NCI-H774 (cell line): Measurements from ENCODE around the gene ZC3H14.

ENCODE experiments used
- DNase-seq: peaks from one replicate; lab custom pipeline; 2025; lab: John Stamatoyannopoulos, UW

ZC3H14 gene

GRCh38 chr14:88551094-88551870 is 11.6 kb upstream of the ZC3H14 start:
- no peak for DNase-seq

DNA sequence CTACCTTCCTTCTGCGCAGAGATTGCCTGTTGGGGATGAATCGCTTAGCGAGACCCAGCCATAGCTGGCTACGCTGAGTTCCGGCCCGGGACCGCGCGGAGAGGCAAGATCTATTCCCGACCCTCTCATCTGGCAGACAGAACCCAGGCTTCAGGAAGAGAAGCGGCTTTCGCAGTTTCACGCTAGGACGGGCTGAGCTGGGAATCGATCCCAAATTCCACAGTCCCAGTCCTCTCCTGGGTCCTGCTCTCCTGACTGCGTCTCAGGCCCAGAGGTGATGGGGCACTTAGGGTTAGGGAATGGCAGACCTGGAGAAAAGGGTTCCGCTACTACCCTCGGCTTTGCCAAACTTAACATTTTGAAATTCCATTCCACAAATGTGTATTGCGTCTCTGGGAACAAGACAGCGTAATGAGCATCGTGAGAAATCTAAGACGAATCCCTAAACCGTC is 10.8 kb upstream of the ZC3H14 start:
- no peak for DNase-seq

DNA sequence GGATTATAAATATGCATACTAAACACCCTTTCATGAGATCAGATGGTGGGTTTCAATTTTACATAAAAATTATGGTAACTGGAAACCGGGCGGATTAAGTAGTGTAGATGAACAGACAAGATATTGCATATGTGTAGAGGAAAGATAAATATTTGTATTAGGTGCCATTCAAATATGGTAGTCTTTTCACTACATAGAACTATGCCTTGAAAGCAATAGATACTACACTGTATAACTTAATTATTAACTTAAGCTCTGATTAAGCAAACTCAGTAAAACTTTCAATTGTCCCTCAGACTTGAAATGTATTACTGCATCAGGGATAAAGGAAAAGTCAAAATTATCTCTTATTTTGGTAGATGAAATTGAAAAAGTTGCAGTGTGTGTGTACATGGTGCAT is 10.0 kb upstream of the ZC3H14 start:
- DNase-seq, result no peak

- no peak for DNase-seq
Observed at GRCh38 chr14:88553886-88554456, 8.9 kb upstream of the ZC3H14 start.

DNA sequence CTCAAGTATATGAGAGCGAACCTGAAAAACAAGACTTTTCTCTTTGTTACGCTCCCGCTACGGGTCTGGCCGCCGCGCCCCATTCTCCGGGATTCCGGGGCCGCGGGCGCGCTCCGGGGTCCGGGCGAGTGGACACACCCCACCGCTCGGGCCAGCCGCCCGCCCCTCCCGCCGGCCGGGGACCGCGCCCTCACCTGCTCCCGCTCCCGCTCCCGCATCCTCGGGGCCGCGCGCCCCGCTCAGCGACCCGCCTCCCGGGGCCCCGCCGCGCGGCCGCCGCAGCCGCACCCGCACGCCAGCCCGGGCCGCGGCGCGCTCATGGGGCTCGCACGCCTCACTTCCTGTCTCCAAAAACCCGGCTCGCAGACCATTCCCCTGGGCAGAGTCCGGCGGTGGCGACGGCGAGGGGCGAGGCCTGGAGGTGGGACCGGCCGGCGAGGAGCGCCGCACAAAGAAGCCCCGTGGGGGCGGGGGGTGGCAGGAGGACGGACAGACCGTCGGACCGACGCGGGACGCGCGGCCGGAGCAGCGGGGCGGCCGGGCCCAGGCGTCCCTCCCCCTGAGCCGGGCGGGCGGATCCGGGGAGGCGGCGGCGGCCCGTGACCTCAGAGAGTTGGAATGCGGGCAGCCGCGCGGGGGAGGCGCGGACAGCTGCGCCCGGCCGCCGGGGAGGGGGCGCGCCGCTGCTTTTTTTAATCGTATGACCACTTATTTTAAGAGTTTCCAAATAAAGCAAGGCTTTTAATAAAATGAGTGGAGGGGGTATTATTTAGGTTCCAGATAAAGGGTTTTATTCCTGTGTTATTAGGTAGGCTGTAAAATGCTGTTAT is 8.2 kb upstream of the ZC3H14 start, which contains the start of gene PTPN21:
PTPN21 (minus strand) TSS at position 551 of the 830 bp plus-strand sequence. CDS start 4,590 bp downstream, outside the sequence.
- peak; percentile 49 for DNase-seq

DNA sequence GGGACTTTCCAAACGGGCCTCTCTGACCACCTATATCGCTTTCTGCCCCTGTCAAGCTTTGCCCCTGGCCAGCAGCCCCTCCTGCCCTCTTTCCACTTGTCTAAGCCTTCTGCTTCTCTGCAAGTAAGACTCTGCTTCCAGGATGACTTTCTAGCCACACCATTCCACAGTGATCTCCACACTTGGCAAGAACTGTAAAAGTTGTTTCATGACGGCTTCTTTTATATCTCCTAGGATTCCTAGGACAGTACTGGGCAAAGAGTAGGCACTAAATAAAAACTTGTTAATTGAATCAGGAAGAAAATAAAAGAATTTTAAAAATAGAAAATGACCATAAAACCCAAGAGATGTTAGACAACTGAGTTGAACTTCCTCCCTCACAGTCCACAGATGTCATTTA is 6.3 kb upstream of the ZC3H14 start:
- DNase-seq, result no peak

DNA sequence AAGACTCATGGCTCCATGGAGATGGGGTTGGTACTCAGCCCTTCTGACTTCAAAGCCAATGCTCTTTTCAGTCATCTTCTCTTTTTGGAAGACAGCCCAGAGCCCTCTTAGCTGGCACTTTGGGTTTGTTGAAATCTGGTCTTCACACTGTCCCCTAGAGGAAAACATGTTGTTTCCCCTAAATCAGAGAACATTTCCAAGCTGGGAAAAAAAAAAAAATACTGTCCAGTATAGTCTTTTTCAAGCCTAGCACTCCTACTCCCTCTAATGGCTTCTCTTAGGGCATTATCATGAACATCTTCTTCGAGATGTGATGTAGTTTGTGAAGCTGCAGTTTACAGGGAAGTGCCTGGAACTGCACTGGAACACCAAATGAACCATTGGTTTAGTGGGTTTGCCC is 3.0 kb upstream of the ZC3H14 start:
- no peak for DNase-seq

GRCh38 chr14:88562532-88562830 is 356 bp upstream of the ZC3H14 start:
- no peak for DNase-seq

DNA sequence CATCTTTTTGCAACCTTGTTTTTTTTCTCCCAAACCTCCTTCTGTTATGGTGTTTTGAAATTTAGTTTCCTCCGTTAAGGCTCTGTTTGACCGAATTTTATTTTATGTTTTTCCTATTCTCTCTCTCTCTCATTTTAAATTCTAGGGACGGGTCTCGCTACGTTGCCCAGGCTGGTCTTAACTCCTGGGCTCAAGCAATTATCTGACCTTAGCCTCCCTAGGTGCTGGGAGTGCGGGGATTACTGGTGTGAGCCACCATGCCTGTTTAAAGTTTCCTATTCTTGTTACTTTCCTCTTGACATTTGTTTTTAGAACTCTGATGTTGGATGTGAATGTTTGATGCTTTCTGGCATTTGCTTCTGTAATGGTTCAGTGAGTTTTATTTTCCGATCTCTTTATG is 1.0 kb downstream of the ZC3H14 start:
- no peak for DNase-seq

GRCh38 chr14:88565427-88565826 is 2.6 kb downstream of the ZC3H14 start:
- DNase-seq, result no peak

DNA sequence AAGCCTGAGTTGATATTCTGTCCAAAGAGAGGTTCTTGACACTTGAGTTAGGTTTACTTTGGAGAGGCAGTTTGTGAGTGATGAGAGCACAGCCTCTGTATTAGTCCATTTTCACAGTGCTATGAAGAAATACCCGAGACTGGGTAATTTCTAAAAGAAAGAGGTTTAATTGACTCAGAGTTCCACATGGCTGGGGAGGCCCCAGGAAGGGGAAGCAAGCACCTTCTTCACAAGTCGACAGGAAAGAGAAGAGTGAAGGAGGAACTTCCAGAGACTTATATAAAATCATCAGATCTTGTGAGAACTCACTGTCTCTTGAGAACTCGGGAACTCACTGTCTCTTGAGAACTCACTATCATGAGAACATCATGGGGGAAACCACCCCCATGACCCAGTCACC is 5.4 kb downstream of the ZC3H14 start:
- DNase-seq, result no peak

DNA sequence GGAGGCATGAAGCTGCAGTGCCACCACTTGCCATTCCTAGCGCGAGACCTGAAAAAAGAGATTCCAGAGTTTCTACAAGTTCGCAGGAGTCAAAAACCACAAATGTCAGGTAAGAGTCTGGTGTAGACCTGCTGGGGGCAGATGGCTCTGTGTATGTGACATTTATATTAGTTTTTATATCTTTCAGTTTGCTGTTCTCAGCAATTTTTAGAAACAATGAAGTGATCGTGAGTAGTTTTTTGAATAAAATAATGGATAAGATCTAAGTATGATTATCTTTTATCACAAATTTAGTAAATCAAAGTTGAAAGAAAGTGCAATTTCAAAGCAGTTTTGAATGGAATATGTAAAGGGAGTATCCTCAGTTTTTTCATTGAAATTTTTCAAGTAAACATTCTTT is 9.3 kb downstream of the ZC3H14 start:
- no peak for DNase-seq

GRCh38 chr14:88576222-88576621 is 13.4 kb downstream of the ZC3H14 start:
- no peak for DNase-seq

GRCh38 chr14:88584451-88584850 is 21.6 kb downstream of the ZC3H14 start:
- no peak for DNase-seq

GRCh38 chr14:88588081-88588480 is 25.2 kb downstream of the ZC3H14 start:
- no peak for DNase-seq

DNA sequence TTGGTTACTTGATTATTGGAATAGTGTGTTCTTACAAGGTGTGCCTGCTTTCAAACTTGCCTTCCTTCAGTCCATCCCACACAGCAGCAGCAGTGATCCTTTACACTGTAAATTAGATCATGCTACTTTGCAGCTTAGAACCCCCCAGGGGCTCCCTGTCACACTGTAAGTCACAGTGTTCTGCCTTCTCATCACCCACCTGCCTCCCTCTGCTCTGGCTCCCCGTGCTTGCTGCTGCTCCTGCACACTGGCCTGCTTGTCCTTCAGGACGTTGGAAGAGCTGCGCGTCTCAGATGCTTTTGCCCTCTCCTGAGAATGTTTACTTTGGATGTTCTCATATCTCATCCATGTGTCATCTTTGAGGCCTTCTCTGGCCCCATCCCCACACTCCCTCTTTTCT is 27.3 kb downstream of the ZC3H14 start:
- DNase-seq, result no peak

DNA sequence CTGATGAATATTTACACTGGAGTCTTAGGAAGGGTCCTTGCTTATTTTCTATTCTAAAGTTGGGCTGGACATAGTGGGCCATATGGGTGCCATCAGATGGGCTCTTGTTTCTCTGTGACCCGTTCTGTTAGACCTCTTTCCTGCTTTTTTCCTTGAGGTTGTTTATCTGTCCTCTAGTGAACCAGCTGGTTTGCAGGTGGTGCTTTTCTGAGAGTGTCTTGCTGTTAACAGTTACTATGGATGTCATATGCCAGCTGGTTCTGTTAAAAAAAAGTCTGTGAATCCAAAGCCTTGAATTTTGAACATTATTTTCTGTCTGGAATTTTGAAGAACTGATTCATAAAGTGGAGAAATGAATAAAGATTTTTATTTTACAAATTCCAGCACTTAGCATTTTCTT is 29.2 kb downstream of the ZC3H14 start:
- no peak for DNase-seq

DNA sequence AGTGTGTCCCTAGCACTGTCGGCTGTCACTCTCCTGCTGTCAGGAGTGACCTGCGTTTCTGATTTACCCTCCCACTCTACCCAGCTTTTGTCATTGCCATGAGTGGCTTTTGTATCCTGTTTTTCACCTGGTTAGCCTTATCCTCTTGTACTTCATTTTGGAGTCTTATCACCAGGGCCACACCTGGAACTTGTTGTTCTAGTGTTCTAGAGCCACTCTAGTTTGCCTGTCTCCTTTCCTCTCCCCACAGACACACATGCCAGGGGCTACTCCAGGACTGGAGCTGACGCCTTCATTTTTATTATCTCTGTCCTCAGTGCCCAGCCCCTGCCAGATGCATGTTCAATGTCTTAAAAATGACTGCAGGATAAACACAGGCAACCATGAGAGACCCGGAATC is 34.2 kb downstream of the ZC3H14 start:
- no peak for DNase-seq

DNA sequence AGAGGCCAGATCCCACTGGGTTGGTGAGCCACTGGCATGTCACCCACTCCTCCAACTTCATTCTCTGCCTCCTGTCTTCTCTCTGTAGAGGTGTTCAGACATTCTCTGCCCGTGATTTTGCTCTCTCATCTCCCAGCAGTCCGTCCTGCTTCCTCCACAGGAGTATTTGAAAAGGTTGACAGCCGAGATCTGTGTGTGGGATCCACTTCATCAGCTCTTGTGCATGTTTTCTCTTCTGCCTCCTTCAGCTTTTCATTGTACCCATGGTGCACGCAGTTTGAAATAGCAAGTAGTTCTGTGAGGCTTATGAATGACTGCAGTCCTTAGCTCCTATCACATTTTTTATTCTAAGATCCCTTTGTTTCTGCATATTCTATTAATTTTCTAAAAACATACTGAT is 34.8 kb downstream of the ZC3H14 start:
- no peak for DNase-seq

GRCh38 chr14:88598097-88598675 is 35.3 kb downstream of the ZC3H14 start:
- no peak for DNase-seq

- DNase-seq, result no peak
Observed at GRCh38 chr14:88599326-88599725, 36.5 kb downstream of the ZC3H14 start.

GRCh38 chr14:88599761-88600439 is 37.1 kb downstream of the ZC3H14 start:
- no peak for DNase-seq
